Tracheal epithelial cell (primary cell): ENCODE data around the gene NOS3. TPM values are rescaled to one million over a fixed set of nuclear protein-coding genes. Genes with fewer than 3 reads are reported as not detected.

Experiments used
- total RNA-seq: library from RNA; depleted of rRNA; stranded (reverse); fragments of >200 nt; gene quantifications from 2 replicates; pipeline ENCODE4 v1.2.1, GENCODE V29; 2014

The NOS3 gene
- 0.64 TPM in 1 of 2 replicates, not detected in the other for total RNA-seq

GRCh38 chr7:150990416-150991186 lies at the start of gene NOS3:
NOS3 (plus strand) TSS chr7:150991017; CDS start chr7:150993804, 2,787 bp downstream.

GRCh38 chr7:150978126-150978789 lies 12.6 kb upstream of the NOS3 start, which contains the start of gene KCNH2:
KCNH2 (minus strand) TSS chr7:150978321; CDS start chr7:150977913, 408 bp downstream.

GRCh38 chr7:151024435-151025056 lies 33.7 kb downstream of the NOS3 start, which contains the start of gene ATG9B:
ATG9B (minus strand) TSS chr7:151024494; CDS start chr7:151024423, 71 bp downstream.

GRCh38 chr7:151028131-151028947 lies 37.5 kb downstream of the NOS3 start, which contains the start of gene ABCB8:
ABCB8 (plus strand) TSS chr7:151028450; CDS start chr7:151028516, 66 bp downstream.

GRCh38 chr7:151047976-151048815 lies 57.4 kb downstream of the NOS3 start, which contains the start of gene ASIC3:
ASIC3 (plus strand) TSS chr7:151048531; CDS start chr7:151048886, 355 bp downstream.

GRCh38 chr7:151057506-151057988 lies 66.7 kb downstream of the NOS3 start, which contains the start of gene CDK5:
CDK5 (minus strand) TSS chr7:151057897; CDS start chr7:151057848, 49 bp downstream.

GRCh38 chr7:151059367-151060112 lies 68.7 kb downstream of the NOS3 start, which contains the start of gene SLC4A2:
SLC4A2 (plus strand) TSS chr7:151059589; CDS start chr7:151061988, 2,399 bp downstream.

Other genes starting within 250 kb of the NOS3 start
- not detected in 2 replicates for gene TMEM176B, start 190.7 kb upstream of the NOS3 start, total RNA-seq
- not detected in 2 replicates for gene TMEM176A, start 190.2 kb upstream of the NOS3 start, total RNA-seq
- gene AOC1, start 138.5 kb upstream of the NOS3 start, total RNA-seq: 0.96 TPM in 1 of 2 replicates, not detected in the other
- gene KCNH2, start 12.7 kb upstream of the NOS3 start, total RNA-seq: 0.21 and 0.24 TPM in 2 replicates
- 0.24 TPM in 1 of 2 replicates, not detected in the other for gene ATG9B, start 33.5 kb downstream of the NOS3 start, total RNA-seq
- gene ABCB8, start 37.4 kb downstream of the NOS3 start, total RNA-seq: 13.9 and 14.9 TPM in 2 replicates
- 0.21 TPM in 1 of 2 replicates, not detected in the other for gene ASIC3, start 57.5 kb downstream of the NOS3 start, total RNA-seq
- 14.1 and 18.1 TPM in 2 replicates for gene CDK5, start 66.9 kb downstream of the NOS3 start, total RNA-seq
- gene SLC4A2, start 68.6 kb downstream of the NOS3 start, total RNA-seq: 27.5 and 48.2 TPM in 2 replicates
- gene FASTK, start 89.8 kb downstream of the NOS3 start, total RNA-seq: 71.0 and 78.1 TPM in 2 replicates
- 26.9 and 27.2 TPM in 2 replicates for gene TMUB1, start 92.5 kb downstream of the NOS3 start, total RNA-seq
- gene AGAP3, start 95.5 kb downstream of the NOS3 start, total RNA-seq: 99.0 and 106 TPM in 2 replicates
- 0.24 TPM in 1 of 2 replicates, not detected in the other for gene GBX1, start 176.7 kb downstream of the NOS3 start, total RNA-seq
- not detected in 2 replicates for gene ASB10, start 196.2 kb downstream of the NOS3 start, total RNA-seq
- not detected in 2 replicates for gene H2BK1, start 219.5 kb downstream of the NOS3 start, total RNA-seq
- gene ABCF2, start 236.2 kb downstream of the NOS3 start, total RNA-seq: 70.1 and 85.5 TPM in 2 replicates
- 32.8 and 47.0 TPM in 2 replicates for gene CHPF2, start 241.5 kb downstream of the NOS3 start, total RNA-seq